DND-41 (cell line): ENCODE data around the gene RAI1.

Experiments
- CTCF ChIP-seq: IDR thresholded peaks from 2 replicates; pipeline ENCODE4 v1.5.1; 2012; ENCODE audit warnings: borderline replicate concordance, low read length, moderate library complexity, mild to moderate bottlenecking; ENCODE audit not compliant: poor library complexity, severe bottlenecking; ENCODE audit errors: extremely low read depth
- EZH2 ChIP-seq: IDR thresholded peaks from 3 replicates; pipeline ENCODE4 v1.6.1; 2012; ENCODE audit warnings: borderline replicate concordance, low read depth, mild to moderate bottlenecking, moderate library complexity, low read length, inconsistent platforms; ENCODE audit not compliant: severe bottlenecking

- TF ChIP-seq CTCF (no peak), EZH2 (no peak)
Observed at GRCh38 chr17:17719966-17720543, 38.8 kb downstream of the RAI1 start.
